DMS79 treated with DMSO at 0.1 percent for 48 hours (cell line): ENCODE results near the gene BCAS3.

Source experiments
- DNase-seq: peaks from one replicate; lab custom pipeline; 2025; lab: John Stamatoyannopoulos, UW

BCAS3 gene

DNA sequence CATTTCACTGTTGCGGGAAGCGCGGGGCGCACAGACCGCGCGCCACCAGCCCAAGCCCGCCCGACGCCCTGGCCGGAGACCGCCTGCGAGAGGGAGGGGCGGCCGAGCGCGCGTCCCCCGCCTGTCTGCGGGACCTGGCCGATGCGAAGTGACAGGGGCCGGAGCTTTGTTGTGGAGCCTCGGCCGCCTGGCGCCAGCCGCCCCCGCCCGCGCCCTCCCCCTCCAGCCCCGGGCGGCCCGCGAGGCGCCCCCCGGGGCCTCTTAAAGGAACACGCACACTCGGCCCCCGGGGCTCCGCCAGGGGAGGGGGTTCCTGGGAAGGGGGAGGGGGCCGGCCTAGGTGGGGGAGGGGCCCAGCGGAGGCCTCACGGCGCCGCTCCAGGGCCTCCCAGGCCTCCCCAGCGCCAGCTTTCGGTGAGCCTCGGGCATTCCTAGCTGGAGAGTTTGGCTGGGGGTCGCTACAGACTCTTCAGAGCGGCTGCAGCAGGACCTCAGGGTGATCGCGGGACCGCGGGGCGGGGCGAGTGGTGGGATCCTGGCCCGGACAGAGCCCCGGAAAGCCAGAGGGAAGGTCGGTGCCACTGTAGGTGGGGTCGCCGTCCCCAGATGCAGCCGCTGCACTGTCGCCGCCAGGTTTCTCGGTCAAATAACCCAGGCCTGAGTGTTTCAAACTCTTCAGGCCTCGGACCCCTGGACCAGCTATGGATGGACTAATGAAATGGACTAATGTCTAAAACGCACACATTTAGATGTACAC lies 719.6 kb downstream of the BCAS3 start:
- no peak for DNase-seq

- DNase-seq, result no peak
These were observed 721.1 kb downstream of the BCAS3 start for GRCh38 chr17:61398721-61399130.

- peak; percentile 30 for DNase-seq
These were observed 721.7 kb downstream of the BCAS3 start, which contains the start of gene TBX2 for GRCh38 chr17:61399131-61400065. TBX2 (plus strand) TSS chr17:61399843; CDS start chr17:61400177, 334 bp downstream.

DNA sequence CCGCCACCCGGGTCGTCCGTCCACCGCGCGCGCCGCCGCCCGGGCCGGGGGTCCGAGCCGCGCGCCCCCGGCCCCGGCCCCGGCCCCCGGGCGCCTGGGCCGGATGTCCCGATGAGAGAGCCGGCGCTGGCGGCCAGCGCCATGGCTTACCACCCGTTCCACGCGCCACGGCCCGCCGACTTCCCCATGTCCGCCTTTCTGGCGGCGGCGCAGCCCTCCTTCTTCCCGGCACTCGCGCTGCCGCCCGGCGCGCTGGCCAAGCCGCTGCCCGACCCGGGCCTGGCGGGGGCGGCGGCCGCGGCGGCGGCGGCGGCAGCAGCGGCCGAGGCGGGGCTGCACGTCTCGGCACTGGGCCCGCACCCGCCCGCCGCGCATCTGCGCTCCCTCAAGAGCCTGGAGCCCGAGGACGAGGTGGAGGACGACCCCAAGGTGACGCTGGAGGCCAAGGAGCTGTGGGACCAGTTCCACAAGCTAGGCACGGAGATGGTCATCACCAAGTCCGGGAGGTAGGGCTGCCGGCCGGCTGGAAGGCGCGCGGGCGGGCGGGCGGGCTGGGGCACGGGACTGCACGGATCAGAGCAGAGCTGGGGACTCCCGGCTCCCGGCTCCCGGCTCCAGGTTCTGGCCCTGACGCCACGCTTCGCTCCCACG lies 722.5 kb downstream of the BCAS3 start:
- no peak for DNase-seq

DNA sequence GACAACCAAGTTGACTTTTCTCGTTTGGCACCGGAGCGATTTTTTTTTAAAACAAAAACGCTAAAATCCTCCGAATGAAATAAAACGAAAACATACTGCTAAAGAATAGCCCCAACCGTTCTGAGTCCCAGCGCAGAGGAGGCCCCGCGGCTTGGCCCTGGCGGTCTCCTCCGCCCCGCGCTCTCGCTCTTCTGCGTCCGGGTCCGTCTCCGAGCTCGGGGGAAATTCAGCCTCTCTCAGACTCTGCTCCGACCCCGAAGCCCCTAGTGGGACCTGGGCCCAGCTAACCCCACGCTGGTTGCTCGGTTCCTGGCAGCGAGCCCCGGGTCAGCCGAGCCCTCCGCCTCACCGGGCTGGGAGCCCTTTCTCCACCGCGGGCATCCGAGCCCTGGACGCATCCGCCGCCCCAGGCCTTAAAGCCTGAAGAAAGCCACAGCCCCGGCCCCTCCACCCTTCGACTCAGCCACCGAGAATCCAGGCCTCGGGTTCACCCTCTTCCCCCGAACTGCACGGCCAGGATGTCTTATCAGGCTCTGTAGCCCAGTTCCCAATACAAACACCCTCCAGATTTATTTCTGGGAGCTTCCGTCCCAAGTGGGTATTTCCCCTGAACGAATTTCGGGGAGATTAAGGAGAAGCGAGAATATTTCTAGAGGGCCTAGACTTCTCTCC lies 723.2 kb downstream of the BCAS3 start:
- DNase-seq, result no peak

GRCh38 chr17:61401389-61402072 lies 723.9 kb downstream of the BCAS3 start:
- DNase-seq, result no peak

DNA sequence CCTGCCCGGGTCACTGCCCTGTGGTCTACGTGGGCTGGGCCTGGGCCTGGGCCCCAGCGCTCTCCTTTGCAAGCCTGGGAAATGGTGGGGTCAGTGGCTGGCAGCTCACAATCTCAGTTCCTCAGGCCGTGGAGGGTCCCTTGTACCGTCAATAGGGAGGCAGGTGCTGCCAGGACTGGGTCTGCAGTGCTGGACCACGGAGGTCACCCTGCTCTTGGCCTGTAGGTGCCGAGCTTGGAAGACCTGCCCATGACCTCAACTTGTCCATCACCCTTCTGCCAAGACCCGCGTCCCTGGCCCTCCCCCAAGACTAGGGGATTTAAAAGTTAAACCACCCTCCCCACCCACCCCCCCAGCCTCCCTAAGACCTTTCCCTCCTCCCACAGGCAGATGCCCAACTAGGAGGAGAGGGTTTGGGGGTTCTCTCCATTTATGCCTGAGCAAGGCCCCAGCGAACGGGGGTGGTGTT lies 724.5 kb downstream of the BCAS3 start:
- DNase-seq, result no peak

GRCh38 chr17:61402978-61403800 lies 725.5 kb downstream of the BCAS3 start:
- peak; percentile 58 for DNase-seq

DNA sequence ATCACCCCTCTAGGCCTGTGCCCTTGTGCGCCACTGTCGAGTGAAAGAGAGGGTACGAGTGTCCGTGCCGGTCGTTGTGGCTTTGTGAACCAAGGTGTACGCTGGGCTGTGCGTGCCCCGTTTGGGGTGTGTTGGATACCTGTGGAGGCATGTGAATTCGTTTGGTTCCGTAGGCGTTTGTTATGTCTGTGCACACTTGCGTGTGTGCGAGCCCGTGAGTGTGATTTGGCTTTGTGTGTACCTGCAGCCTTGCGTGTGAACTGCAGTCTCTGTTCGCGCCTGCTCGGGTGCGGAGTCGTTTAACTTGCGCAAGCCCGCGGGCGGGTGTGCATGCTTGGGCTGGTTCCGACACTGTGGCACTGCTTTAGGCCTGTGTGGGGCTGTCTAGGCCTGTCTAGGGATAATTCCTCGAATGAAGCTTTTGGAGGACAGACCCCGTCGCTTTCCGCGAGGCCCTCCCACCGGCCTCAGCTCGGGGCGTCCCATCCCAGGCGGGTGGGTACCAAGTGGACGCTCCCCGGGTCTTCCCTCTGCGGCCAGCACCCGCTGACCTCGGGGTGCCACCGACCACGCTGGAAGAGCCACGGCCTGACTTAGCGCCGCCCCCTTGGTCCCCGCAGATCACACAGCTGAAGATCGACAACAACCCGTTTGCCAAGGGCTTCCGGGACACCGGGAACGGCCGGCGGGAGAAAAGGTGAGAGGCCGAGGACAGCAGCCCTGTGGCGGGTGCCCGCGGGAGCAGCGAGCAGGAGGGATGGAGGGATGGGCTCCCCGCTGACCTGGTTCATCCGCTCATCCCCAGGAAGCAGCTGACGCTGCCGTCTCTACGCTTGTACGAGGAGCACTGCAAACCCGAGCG lies 726.4 kb downstream of the BCAS3 start:
- DNase-seq, result no peak

GRCh38 chr17:61404663-61404912 lies 726.9 kb downstream of the BCAS3 start:
- DNase-seq, result no peak

DNA sequence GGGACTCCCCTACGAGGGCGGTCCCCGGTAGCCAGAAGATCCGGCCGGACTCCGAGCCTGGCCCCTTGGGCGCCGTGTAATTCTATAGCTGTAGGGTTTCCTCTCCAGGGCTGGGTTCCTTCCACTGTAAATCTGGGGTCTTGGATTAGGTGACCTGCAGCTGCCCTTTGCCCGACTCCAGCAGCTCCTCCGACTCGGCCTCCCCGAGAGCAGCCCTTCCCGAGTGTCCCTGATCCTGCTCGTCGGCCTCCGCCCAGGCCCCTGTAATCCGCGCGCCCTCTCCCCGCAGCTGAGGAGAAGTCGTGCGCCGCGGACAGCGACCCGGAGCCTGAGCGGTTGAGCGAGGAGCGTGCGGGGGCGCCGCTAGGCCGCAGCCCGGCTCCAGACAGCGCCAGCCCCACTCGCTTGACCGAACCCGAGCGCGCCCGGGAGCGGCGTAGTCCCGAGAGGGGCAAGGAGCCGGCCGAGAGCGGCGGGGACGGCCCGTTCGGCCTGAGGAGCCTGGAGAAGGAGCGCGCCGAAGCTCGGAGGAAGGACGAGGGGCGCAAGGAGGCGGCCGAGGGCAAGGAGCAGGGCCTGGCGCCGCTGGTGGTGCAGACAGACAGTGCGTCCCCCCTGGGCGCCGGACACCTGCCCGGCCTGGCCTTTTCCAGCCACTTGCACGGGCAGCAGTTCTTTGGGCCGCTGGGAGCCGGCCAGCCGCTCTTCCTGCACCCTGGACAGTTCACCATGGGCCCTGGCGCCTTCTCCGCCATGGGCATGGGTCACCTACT lies 727.4 kb downstream of the BCAS3 start:
- DNase-seq, result no peak

DNA sequence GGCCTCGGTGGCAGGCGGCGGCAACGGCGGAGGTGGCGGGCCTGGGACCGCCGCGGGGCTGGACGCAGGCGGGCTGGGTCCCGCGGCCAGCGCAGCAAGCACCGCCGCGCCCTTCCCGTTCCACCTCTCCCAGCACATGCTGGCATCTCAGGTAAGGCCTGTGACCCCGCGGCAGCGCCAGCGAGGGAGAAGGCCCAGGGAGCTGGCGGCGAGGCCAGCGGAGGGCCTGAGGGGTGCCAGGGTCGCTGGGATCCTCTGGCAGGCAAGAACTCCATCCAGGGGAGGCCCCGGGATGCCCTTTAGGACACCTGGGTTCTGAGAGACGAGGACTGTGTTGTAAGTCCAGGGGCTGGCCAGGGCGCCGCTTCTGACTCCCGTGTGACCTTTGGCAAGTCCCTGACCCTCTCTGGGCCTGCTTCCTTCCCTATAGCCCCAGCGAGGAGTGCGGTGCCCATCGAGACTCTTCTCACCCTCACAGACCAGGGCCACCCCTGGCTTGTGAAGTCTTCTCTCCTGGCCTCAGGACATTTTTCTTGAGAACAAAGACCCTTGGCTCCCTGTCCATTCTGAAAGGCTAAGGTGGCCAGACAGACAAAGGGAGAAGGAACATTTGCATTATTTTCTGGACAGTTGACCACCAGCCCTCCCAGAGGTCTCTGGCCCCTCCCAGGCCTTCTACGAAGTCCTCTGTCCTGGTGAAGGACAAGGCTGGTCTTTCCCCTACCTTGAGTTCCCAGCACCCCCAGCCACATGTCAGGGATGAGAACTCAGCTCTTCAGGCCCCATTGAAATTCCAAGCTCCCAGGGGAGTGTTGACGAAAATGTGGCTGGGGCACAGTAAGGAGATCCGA lies 728.3 kb downstream of the BCAS3 start:
- DNase-seq, result no peak

DNA sequence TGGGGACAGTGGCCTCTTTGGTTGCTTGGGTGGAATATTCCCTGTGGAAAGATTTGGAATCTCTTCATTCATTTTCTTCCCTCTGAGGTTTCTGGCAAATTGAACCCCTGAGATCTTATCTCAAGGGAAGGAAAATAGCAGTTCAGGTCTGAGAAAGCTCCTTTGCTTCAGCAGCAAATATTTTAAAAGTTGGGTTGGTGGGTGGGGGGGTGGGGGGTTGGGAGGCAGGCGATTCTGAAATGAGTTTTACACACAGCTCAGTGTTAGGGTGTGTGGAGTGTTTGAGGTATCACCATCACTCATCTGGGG lies 728.8 kb downstream of the BCAS3 start:
- no peak for DNase-seq

GRCh38 chr17:61406971-61407911 lies 729.6 kb downstream of the BCAS3 start:
- no peak for DNase-seq

- DNase-seq, result no peak
These were observed 730.7 kb downstream of the BCAS3 start for GRCh38 chr17:61408151-61409041.
